Renal cortical epithelial cell (primary cell): ENCODE measurements around the gene ATP5IF1. TPM values are rescaled to one million over a fixed set of nuclear protein-coding genes. Genes with fewer than 3 reads are reported as not detected.

Source experiments
- DNase-seq: peaks from one replicate; pipeline ENCODE4 v3.0.0-alpha.2; 2011; ENCODE audit warnings: low read depth
- total RNA-seq: library from RNA; depleted of rRNA; stranded (reverse); fragments of >200 nt; gene quantifications from 2 replicates; pipeline ENCODE4 v1.2.3, GENCODE V29; 2014

Gene ATP5IF1
- 168 and 205 TPM in 2 replicates for total RNA-seq

GRCh38 chr1:28235755-28236655 is at the start of gene ATP5IF1:
ATP5IF1 (plus strand) TSS chr1:28236124; CDS start chr1:28236184, 60 bp downstream.
- DNase-seq, result peak; percentile 97

GRCh38 chr1:28190337-28190979 is 45.5 kb upstream of the ATP5IF1 start:
- no peak for DNase-seq

- no peak for DNase-seq
These were observed 44.8 kb upstream of the ATP5IF1 start for GRCh38 chr1:28190996-28191645.

- peak; percentile 67 for DNase-seq
These were observed 42.2 kb upstream of the ATP5IF1 start for GRCh38 chr1:28193701-28194161.

- DNase-seq, result no peak
These were observed 41.4 kb upstream of the ATP5IF1 start for GRCh38 chr1:28194326-28195035.

- DNase-seq, result no peak
These were observed 40.1 kb upstream of the ATP5IF1 start for GRCh38 chr1:28195780-28196179.

GRCh38 chr1:28196330-28196729 is 39.6 kb upstream of the ATP5IF1 start:
- no peak for DNase-seq

- DNase-seq, result no peak
These were observed 38.1 kb upstream of the ATP5IF1 start for GRCh38 chr1:28197682-28198415.

GRCh38 chr1:28199328-28200233 is 36.3 kb upstream of the ATP5IF1 start:
- no peak for DNase-seq

- no peak for DNase-seq
These were observed 35.6 kb upstream of the ATP5IF1 start for GRCh38 chr1:28200234-28200873.

- no peak for DNase-seq
These were observed 30.7 kb upstream of the ATP5IF1 start for GRCh38 chr1:28205243-28205642.

- peak; percentile 75 for DNase-seq
These were observed 27.0 kb upstream of the ATP5IF1 start for GRCh38 chr1:28208818-28209441.

GRCh38 chr1:28209700-28210099 is 26.2 kb upstream of the ATP5IF1 start:
- DNase-seq, result no peak

GRCh38 chr1:28213315-28213714 is 22.6 kb upstream of the ATP5IF1 start:
- no peak for DNase-seq

GRCh38 chr1:28229089-28229488 is 6.8 kb upstream of the ATP5IF1 start:
- no peak for DNase-seq

GRCh38 chr1:28229996-28230395 is 5.9 kb upstream of the ATP5IF1 start:
- no peak for DNase-seq

- DNase-seq, result peak; percentile 90
These were observed 3.2 kb upstream of the ATP5IF1 start, which contains the start of gene DNAJC8 for GRCh38 chr1:28232558-28233263. DNAJC8 (minus strand) TSS chr1:28233029; CDS start chr1:28232998, 31 bp downstream.

GRCh38 chr1:28233264-28233606 is 2.7 kb upstream of the ATP5IF1 start:
- DNase-seq, result no peak
